Measurements from ENCODE around the gene ITGB4. TPM values are rescaled to one million over a fixed set of nuclear protein-coding genes. Genes with fewer than 3 reads are reported as not detected.

ITGB4 gene
- total and polyA plus RNA-seq, 10 of the 15 experiments (the other 5 are each of a cell fraction or from before 2014, with no cell fraction given) = 0.06 to 1.6 (median 0.27) TPM; not detected in 2

DNA sequence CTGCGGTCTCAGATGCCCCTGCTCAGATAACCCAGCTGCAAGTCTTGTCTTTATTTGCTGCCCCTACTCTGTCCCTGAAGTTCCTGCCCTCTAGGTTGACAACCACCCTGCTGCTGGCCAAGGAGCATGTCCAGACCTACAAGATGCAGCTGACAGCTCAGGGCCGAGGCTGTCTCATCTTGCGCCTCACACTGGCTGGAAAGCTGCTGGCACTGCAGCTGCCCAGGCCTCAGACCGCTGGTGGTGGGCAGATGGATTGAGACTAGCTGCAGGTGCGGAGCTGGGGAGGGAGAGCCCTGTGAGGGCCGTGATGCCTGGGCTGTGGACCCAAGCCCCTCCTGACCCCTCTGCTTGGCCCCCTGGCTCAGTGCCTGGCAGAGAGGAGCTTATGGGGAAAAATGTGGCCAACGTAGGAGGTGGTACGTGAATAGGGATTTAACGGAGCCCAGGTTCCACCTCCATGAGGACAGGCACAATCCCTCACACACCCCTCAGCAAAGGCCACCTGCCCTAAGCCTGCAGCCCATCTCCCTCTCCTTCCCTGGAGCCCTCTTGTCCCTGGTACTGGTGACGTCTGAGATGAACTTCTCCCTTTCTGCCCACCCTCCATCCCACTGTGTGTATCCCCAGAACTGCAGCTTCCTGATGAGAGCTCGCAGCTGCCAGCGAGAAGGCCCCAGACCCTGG is 52.0 kb downstream of the ITGB4 start:
- no peaks in the 10 kb centered on the region for H3K9me3 ChIP-seq (replicated peaks; ENCODE audit: control insufficient read depth, insufficient read depth, low read length)
- no peak overlapping the region for H3K4me3 ChIP-seq
- no peak overlapping the region for H3K27ac ChIP-seq (ENCODE audit: control insufficient read depth, insufficient read depth)
- ChIA-PET RAD21 (ENCODE audit: unreplicated experiment) (no interaction called here), CTCF (interaction anchor here (1.1 to 2.5 kb wide), 3 partner anchors 9 to 75 kb away, joined by 4 to 13 read pairs (median 4); partner anchors contain the start of gene GALK1), POLR2A (interaction anchor here (0.6 to 1.6 kb wide), 6 partner anchors 9 to 428 kb away, joined by 3 to 8 read pairs (median 4); partner anchors contain the start of genes TRIM47 and UNK), SMC1A (ENCODE audit: uncharacterized antibody, unreplicated experiment) (interaction anchor here (0.6 to 1.1 kb wide), 3 partner anchors 82 to 572 kb away, joined by 3 to 4 read pairs (median 3); partner anchors contain the start of gene WBP2)
- peaks cover 7% of the 10 kb centered on the region; the same call in 1 of the 2 replicates for H4K20me1 ChIP-seq (ENCODE audit: control insufficient read depth, insufficient read depth)
- DNase-seq (ENCODE audit: low read depth, low spot score) (no peak), FAIRE-seq (no peak), ATAC-seq (no peak; the same call in 2 of the 3 replicates)
- intact Hi-C loops (cut with micrococcal nuclease; ENCODE audit: unreplicated experiment) = no loop called here
- in situ Hi-C loops (cut with MboI) = no loop called here
- no peak overlapping the region for H2AFZ ChIP-seq (ENCODE audit: control insufficient read depth, low read depth, low read length)
- H3K79me2 ChIP-seq (ENCODE audit: control insufficient read depth, insufficient read depth, low read length) = peaks cover 17% of the 10 kb centered on the region
- H3K9ac ChIP-seq (ENCODE audit: control insufficient read depth, insufficient read depth, low read length) = no peak overlapping the region
- H3K36me3 ChIP-seq (ENCODE audit: control insufficient read depth in 2 of 2, insufficient read depth in 2 of 2, low read length in 1 of 2) = peaks cover 0 to 13% of the 10 kb centered on the region in 2 experiments
- TF ChIP-seq SREBF2 (IDR thresholded peaks at IDR 0.05; ENCODE audit: low read length) (no peak), POLR2AphosphoS5 (IDR thresholded peaks at IDR 0.05; ENCODE audit: low read length) (0 out of 2 replicates have a peak, but pooled peaks have one; percentile 22)
- BruUV-seq (replicated peaks) = no TSS peak
- no peak overlapping the region for H3K4me2 ChIP-seq (ENCODE audit: control insufficient read depth, insufficient read depth)
- 63% methylated on average over 12 of the region's 12 CpGs for WGBS (ENCODE audit: insufficient coverage, insufficient replicate concordance, low lambda C conversion rate, missing lambda C conversion rate)
- no peaks in the 10 kb centered on the region for H3K27me3 ChIP-seq (replicated peaks in 1 of 2; ENCODE audit: control insufficient read depth in 2 of 2, insufficient read depth in 2 of 2, low read length in 1 of 2)
- no peaks in the 10 kb centered on the region; the same call in 1 of the 2 replicates for H3K4me1 ChIP-seq (ENCODE audit: control insufficient read depth, insufficient read depth, low read length)

DNA sequence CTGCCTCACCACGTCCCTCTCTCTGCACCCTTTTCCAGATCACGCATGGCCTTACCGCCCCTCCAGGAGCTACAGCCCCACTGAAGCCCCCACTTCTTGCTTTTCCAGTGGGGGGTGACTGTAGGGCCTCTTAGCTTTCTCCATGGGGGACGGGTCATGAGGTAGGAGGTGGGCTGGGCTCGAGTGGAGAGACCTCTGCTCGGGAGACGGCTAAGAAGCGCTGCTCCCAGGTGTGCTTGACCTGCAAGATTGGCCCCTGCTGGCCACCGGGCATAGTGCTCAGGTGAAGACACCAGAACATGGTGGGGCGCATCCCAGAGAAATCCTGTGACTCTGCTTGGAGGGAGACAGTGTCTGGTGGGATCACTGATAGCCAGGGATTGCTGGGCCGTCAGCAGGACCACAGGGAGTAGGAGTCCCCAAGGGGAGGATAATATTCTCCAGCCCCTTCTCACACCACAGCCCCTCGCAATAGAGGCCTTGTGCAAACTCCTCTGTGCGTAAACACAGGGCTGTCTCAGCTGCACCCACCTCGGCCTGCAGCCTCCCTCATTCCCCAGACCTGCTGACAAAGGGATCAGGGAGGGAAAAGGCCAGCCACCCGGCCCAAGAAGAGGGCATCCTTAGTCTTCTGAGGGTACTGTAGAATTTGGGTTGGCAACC is 52.7 kb downstream of the ITGB4 start:
- CTCF ChIA-PET = interaction anchor here (1.1 to 5.4 kb wide), 4 partner anchors 9 to 74 kb away, joined by 4 to 22 read pairs (median 8); partner anchors contain the start of gene GALK1
- TF ChIP-seq YBX1 (IDR thresholded peaks at IDR 0.05) (no peak), RAD21 (IDR thresholded peaks at IDR 0.05; ENCODE audit: insufficient read depth, low read depth, low read length) (no peak), HCFC1 (IDR thresholded peaks at IDR 0.05; ENCODE audit: low read length) (no peak), POLR2A (IDR thresholded peaks at IDR 0.05; ENCODE audit: low read depth, low read length) (peak; percentile 49)
- TF ChIP-seq, protein P1, sequence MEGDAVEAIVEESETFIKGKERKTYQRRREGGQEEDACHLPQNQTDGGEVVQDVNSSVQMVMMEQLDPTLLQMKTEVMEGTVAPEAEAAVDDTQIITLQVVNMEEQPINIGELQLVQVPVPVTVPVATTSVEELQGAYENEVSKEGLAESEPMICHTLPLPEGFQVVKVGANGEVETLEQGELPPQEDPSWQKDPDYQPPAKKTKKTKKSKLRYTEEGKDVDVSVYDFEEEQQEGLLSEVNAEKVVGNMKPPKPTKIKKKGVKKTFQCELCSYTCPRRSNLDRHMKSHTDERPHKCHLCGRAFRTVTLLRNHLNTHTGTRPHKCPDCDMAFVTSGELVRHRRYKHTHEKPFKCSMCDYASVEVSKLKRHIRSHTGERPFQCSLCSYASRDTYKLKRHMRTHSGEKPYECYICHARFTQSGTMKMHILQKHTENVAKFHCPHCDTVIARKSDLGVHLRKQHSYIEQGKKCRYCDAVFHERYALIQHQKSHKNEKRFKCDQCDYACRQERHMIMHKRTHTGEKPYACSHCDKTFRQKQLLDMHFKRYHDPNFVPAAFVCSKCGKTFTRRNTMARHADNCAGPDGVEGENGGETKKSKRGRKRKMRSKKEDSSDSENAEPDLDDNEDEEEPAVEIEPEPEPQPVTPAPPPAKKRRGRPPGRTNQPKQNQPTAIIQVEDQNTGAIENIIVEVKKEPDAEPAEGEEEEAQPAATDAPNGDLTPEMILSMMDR (IDR thresholded peaks at IDR 0.05 in 2 of 3, conservative IDR thresholded peaks at IDR 0.05 in 1 of 3; ENCODE audit: control insufficient read depth in 2 of 3, extremely low read depth in 1 of 3, insufficient read depth in 1 of 3, low read depth in 3 of 3, low read length in 3 of 3) = 0 out of 6 replicates have a peak, but pooled peaks of 1 of the 3 experiments have one; percentile 12
- Histone ChIP-seq H3K4me3 (no peak overlapping the region), H3K27ac (ENCODE audit: control insufficient read depth, insufficient read depth) (no peak overlapping the region), H3K79me2 (ENCODE audit: control insufficient read depth, insufficient read depth, low read length) (peaks cover 23% of the 10 kb centered on the region), H3K9ac (ENCODE audit: control insufficient read depth, insufficient read depth, low read length) (no peak overlapping the region), H3K4me1 (ENCODE audit: control insufficient read depth, insufficient read depth, low read length) (no peaks in the 10 kb centered on the region; the same call in 1 of the 2 replicates), H3K27me3 (replicated peaks in 1 of 2; ENCODE audit: control insufficient read depth in 2 of 2, insufficient read depth in 2 of 2, low read length in 1 of 2) (no peaks in the 10 kb centered on the region), H2AFZ (ENCODE audit: control insufficient read depth, low read depth, low read length) (no peak overlapping the region), H3K36me3 (ENCODE audit: control insufficient read depth in 2 of 2, insufficient read depth in 2 of 2, low read length in 1 of 2) (peaks cover 0 to 18% of the 10 kb centered on the region in 2 experiments), H3K9me3 (replicated peaks; ENCODE audit: control insufficient read depth, insufficient read depth, low read length) (no peaks in the 10 kb centered on the region), H3K4me2 (ENCODE audit: control insufficient read depth, insufficient read depth) (no peak overlapping the region), H4K20me1 (ENCODE audit: control insufficient read depth, insufficient read depth) (peaks cover 10% of the 10 kb centered on the region)
- 73% methylated on average over 15 of the region's 15 CpGs for WGBS (ENCODE audit: insufficient coverage, insufficient replicate concordance, low lambda C conversion rate, missing lambda C conversion rate)
- POLR2A ChIA-PET = interaction anchor here (0.6 to 5.3 kb wide), 7 partner anchors 9 to 105 kb away, joined by 3 to 40 read pairs (median 4); partner anchors contain the start of genes GALK1, TRIM47 and UNK
- intact Hi-C loops (cut with micrococcal nuclease; ENCODE audit: unreplicated experiment) (no loop called here), in situ Hi-C loops (cut with MboI) (no loop called here)
- ATAC-seq (peak; percentile 8; the same call in 2 of the 3 replicates), FAIRE-seq (no peak), DNase-seq (ENCODE audit: low read depth, low spot score) (no peak)
- SMC1A ChIA-PET (ENCODE audit: uncharacterized antibody, unreplicated experiment) = interaction anchor here (0.8 to 1.1 kb wide), 2 partner anchors 81 to 478 kb away, joined by 3 read pairs; partner anchors contain the start of gene WBP2
- RAD21 ChIA-PET (ENCODE audit: unreplicated experiment) = no interaction called here
- no TSS peak for BruUV-seq (replicated peaks)
